CD4-positive, alpha-beta T cell treated with Interleukin-6 at 100 ng/mL for 8 hours (primary cell): ENCODE data around the gene PRM3.

Experiments used
- DNase-seq: peaks from one replicate; pipeline ENCODE4 v3.0.0-alpha.2; 2020; ENCODE audit warnings: mixed read lengths, low spot score

PRM3 gene

GRCh38 chr16:11242658-11243057, 30.8 kb downstream of the PRM3 start:
- DNase-seq: no peak

- no peak for DNase-seq
These were observed 31.8 kb downstream of the PRM3 start for GRCh38 chr16:11241480-11242204.

- DNase-seq: no peak
These were observed 32.6 kb downstream of the PRM3 start for GRCh38 chr16:11240636-11241473.

GRCh38 chr16:11239644-11240632, 33.5 kb downstream of the PRM3 start:
- no peak for DNase-seq

- no peak for DNase-seq
These were observed 34.9 kb downstream of the PRM3 start for GRCh38 chr16:11238272-11239202.

- no peak for DNase-seq
These were observed 36.8 kb downstream of the PRM3 start for GRCh38 chr16:11236461-11237254.

GRCh38 chr16:11235703-11235991, 37.8 kb downstream of the PRM3 start:
- no peak for DNase-seq

DNA sequence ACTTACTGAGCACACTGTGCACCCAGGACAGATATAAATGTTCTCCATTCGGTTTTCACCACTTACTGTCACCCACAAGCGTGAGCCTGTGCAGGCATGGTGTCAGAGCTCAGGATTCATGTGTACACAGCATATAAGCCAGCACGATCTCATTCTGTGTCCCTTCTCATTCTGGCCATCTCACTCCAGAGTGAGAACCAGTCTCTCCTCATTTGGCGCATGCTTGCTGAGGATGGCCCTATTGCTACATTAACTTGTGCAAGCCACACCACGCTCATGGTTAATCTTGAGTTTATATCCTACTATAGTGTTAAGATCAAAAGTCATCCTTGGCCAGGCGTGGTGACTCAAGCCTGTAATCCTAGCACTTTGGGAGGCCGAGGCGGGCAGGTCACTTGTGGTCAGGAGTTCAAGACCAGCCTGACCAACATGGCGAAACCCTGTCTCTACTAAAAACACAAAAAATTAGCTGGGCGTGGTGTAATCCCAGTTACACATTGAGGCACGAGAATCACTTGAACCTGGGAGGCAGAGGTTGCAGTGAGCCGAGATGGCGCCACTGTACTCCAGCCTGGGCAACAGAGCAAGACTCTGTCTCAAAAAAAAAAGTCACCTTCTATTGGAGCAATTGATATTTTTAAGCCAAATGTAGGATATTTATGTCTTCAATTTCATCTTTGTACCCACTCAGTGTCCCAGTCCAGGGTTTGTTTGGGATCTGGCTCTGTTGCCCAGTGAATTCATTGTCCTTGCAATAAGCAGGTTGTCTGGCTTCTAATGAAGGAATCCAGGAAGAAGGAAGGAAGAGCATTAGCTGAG, 38.3 kb downstream of the PRM3 start:
- no peak for DNase-seq

DNA sequence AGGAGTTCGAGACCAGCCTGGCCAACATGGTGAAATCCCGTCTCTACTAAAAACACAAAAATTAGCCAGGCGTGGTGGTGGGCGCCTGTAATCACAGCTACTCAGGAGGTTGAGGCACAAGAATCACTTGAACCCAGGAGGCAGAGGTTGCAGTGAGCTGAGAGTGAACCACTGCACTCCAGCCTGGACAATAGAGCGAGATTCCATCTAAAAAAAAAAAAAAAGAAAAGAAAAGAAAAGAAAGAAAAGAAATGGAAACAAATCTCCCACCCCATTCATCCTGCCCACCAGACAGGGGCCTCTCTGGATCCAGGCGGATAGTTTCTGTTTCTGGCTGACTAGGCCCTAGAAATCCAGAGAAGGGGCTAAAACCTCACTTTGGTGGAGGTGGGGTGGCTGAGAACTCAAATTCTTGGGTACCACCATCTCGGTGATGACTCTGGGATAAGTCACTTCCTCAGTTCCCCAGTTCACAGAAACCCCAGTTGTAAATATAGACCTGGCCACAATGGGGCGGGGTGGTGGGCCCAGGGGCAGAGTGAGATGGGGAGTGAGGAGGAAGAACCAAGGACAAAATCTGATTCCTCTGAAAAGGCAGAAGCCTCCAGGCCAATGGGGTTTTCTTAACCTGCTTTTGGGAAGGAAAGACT, 39.6 kb downstream of the PRM3 start:
- DNase-seq: peak; percentile 49

GRCh38 chr16:11232852-11233726, 40.3 kb downstream of the PRM3 start:
- DNase-seq: peak; percentile 86

GRCh38 chr16:11232302-11232851, 41.1 kb downstream of the PRM3 start:
- DNase-seq: no peak

DNA sequence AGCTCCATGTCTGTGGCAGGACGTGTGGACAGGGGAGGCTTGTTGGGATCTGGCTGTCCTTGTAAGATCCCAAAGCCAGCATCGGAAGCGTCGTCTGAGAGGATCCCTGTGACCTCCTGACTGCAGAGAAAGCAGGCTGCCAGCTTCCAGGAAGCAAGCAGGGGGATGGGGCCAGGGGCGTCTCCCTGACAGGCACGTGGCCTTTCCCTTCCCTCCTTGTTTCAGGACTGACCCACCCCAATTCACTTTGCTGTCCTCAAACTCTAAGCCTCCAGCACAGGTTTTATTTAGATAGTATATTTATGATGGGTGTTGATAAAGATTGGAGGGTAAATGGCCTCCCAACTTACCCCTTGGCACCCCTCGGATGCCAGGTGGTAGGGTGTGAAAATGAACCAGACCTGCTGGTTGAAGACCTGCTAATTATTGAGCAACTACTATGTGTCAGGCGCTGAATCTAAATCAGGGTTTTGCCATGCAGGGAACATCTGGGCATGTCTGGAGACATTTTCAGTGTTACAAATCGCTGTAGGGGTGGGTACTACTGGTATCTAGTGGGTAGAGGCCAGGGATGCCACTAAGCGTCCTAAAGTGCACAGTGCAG, 42.0 kb downstream of the PRM3 start:
- no peak for DNase-seq

DNA sequence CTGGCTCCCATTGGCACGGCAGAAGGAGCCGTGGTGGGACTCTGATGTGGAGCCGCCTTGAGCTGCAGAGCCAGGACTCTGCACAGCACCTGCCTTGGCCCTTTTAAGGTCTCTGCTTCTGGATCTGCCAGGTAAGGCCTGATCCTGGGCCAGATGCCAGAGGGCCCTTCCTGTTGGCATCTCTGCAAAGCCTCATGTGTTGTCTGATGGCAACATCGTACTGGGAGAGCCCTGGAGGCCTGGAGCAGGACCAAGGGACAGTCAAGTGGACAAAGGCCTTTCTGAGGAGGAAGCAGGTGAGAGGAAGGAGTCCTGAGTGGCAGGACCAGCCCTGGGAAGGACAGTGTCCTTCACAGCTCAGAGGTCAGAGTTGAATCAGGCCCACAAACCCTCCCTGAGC, 43.5 kb downstream of the PRM3 start:
- DNase-seq: no peak

GRCh38 chr16:11229432-11229831, 44.0 kb downstream of the PRM3 start:
- no peak for DNase-seq

DNA sequence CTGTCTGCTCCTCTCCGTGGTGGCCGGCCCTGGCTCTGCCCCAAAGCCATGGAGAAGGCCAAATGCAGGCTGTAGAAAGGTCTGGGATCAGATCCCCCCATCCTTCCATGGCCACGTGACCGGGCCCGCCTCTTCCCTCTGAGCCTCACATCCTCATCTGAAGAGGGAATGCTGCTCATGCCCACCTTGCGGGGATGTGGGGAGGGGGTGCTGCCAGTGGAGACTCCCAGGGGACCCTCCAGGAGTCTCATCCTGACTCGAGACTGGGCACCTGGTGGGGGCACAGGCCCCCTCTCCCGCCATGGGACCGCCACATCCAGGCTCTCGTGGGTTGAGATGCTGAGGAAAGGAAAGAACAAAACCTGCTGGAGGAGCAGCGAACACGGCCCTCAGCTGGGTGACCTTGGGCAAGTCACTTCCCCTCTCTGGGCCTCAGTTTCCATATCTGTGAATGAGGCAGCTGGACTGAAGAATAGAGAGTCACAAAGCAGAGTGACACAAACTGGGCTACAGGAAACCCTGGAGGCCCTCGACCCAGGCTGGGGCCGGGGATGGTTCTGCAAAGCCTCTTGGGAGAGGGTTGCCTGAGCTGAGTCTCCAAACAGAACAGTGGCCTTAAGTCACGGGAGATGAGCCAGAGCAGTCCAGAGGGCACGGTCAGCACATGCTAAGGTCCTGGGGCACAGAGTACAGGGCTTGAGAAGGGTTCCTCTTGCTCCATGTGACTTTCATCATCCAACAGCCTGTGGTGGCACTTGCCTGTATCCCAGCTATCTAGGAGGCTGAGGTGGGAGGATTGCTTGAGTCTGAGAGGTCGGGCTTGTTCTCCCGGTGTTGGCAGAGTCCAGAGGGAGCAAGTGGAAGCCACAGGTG, 47.5 kb downstream of the PRM3 start:
- no peak for DNase-seq
